Ovary (tissue), 3 donors: Measurements from ENCODE around the gene PALMD.

Source experiments
- CTCF ChIP-seq, 3 donors: fragments of 450-650 bp in 2 of 3; fragments of 200-600 bp in 1 of 3; IDR thresholded peaks; one replicate each; pipeline versions ENCODE4 v1.5.1 to v1.8.0; 2016 to 2022; ENCODE audit warnings: antibody characterized with exemption in 3 of 3, mild to moderate bottlenecking in 1 of 3
- POLR2A ChIP-seq: fragments of 450-650 bp; IDR thresholded peaks from one replicate; pipeline ENCODE4 v1.6.1; 2017; ENCODE audit warnings: antibody characterized with exemption, mild to moderate bottlenecking, moderate library complexity
- donor health status: DM: no; HTN: no; CAD: no.

GRCh38 chr1:99614728-99615127, 31.2 kb upstream of the PALMD start:
- TF ChIP-seq CTCF (IDR thresholded peaks at IDR 0.05): no peak
- TF ChIP-seq POLR2A: no peak
